HG03457 (cell line): ENCODE results near the gene ZBTB40.

ENCODE experiments used
- ATAC-seq: cut with Tn5 transposase; IDR thresholded peaks from one replicate; pipeline ENCODE4 v1.9.1; 2021; ENCODE audit warnings: moderate number of reproducible peaks; ENCODE audit not compliant: unreplicated experiment

Gene ZBTB40

DNA sequence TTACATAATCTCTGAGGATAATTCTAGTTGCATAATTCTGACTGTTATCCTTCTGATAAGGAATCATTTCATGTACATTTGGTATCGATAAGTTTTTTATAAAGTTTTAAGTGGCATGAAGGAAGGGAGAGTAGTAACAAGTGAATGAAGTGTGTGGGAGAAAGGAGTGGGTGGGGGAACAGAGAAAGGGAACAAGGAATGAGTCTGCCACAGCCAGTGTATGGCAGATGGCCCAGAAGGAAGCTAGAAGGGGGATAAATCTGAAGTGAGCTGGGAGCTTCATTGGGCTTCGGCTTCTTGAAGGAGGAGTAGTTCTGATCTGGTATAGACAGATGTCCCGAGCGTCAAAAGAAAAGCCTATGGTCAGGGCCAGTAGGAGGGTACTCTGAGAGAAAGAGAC lies 18.6 kb downstream of the ZBTB40 start:
- ATAC-seq: no peak

GRCh38 chr1:22471078-22471477 lies 19.4 kb downstream of the ZBTB40 start:
- ATAC-seq: no peak

DNA sequence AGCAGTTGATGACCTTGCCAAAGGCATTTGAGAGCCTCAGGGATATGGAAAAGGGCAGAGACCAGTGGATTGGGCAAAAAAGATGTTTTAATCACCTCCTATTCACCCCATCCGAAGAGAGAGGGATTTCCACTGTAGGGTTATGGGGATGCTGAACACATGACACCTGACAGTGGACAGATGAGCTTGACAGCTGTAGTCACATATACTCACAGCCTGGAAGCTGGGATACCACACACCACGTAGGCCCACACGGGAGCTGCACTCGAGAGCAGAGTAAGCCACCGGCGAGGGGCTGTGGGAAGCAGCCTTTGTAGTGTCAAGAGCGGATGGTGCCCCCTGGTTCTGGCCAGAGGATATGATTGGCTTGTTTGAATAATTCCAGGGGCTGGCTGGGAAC lies 20.0 kb downstream of the ZBTB40 start:
- no peak for ATAC-seq

DNA sequence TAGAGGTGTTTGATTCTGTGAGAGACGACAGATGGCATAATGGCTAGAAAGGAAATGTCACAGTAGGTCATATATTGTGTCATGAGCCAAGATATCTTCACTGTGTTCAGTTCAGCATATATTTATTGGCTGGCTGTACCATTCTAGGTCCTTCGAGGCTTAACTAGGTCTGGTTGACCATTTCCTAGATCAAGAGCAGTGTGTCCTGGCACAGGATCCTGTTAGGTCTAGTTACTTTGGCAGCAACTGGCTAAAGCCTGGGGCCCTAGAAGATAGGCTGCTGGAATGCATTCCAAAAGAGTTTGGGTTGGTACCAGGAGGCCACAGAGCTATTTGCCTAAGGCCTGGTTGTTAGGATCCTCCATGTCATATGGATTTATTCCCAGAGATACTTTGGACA lies 20.9 kb downstream of the ZBTB40 start:
- no peak for ATAC-seq

- no peak for ATAC-seq
These were observed 22.3 kb downstream of the ZBTB40 start for GRCh38 chr1:22473952-22474351.

GRCh38 chr1:22476566-22476965 lies 24.9 kb downstream of the ZBTB40 start:
- ATAC-seq: no peak

GRCh38 chr1:22483121-22483520 lies 31.5 kb downstream of the ZBTB40 start:
- no peak for ATAC-seq

GRCh38 chr1:22484706-22485345 lies 33.2 kb downstream of the ZBTB40 start:
- no peak for ATAC-seq

DNA sequence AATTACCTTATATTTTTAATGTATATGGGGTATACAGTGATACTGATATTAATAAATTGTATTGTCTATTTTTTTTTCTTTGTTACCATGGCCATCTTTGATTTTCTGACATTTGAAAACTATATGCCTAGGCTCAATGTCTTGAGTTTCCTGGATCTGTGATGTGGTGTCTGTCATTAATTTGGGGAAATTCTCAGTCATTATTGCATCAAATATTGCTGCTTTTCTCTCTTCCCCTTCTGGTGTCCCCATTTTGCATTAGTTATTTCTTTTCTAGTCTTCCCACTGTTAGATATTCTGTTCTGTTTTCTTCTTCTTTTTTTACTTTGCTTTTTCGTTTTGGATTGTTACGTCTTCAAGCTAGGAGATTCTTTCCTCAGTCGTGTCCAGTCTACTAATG lies 33.8 kb downstream of the ZBTB40 start:
- ATAC-seq: no peak

GRCh38 chr1:22487781-22488180 lies 36.1 kb downstream of the ZBTB40 start:
- ATAC-seq: no peak

DNA sequence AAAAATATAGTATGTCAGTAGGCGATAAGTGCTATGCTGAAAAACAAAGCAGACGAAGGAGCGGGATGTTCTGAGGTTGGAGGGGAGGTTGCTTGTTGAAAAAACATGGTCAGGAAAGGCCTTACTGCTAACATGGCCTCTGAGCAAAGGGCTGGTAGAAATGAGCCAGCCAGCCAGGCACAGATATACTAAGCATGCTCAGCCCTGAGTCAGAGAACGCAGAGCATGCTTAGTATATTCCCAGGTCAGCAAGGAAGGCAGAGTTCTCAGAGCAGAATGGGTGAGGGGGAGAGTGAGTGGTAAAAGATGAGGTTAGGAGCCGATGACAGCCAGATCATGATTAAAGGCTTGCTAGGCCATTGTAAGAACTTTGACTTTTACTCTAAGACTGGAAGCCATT lies 36.7 kb downstream of the ZBTB40 start:
- no peak for ATAC-seq

DNA sequence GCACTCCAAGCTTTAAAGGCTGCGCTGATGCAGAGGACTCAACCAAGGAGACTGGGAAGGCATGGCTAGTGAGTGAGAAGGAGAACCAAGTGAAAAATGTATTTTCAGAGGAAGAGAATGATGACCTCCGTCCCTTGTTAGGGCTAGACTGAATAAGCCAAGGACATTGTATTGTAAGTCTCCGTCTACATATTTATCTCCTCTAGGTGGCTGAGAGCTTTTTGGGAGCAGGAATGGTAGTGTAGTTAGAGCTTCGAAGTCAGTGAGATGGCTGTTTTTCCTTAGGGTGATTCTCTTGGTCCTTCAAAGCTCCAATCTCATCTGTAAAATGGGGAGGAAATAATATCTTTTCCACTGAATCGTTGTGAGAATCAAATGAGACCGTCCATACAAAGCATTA lies 37.6 kb downstream of the ZBTB40 start:
- no peak for ATAC-seq

DNA sequence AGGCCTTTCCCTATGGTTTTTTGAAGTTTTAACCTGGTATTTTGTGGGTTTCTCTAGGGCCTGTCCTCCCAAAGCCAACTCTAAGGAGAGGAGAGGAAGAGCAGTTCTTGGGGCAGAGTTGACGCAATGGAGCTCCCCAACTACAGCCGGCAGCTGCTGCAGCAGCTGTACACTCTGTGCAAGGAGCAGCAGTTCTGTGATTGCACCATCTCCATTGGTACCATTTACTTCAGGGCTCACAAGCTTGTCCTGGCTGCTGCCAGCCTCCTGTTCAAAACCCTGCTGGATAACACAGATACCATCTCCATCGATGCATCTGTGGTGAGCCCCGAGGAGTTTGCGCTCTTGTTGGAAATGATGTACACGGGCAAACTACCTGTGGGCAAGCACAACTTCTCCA lies 38.2 kb downstream of the ZBTB40 start:
- ATAC-seq: no peak

GRCh38 chr1:22490309-22490708 lies 38.7 kb downstream of the ZBTB40 start:
- no peak for ATAC-seq

DNA sequence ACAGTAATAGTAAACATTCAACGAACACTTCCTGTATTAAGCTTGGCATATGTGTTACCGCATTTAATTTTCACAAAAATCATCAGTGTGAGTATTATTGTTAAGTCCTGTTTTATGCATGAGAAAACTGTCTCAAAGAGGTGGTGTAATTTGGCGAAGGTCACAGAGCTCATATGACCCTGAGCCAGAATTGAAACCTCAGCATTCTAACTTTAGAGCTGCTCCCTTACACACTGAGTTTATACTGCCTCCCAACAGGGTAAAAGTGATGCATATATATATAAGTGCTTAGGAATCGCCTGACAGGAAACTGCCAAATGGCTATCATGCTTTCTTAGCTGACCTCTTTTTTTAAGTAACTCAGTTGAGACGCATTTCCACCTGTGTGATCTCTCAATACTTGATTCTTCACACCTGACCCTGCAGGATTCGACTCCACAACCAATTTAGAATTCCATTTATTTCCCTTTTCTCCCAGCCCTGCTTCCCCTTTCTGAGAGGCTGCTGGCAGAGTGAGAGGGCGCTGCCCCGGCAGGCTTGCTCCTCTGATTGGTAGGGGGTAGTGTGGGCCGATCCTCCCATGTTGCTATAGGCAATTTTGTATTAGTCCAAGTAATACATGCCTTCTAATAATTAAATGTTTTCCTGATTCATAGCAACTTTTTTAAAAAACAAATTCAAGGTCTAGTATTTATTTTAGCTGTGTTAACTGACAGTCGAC lies 40.5 kb downstream of the ZBTB40 start:
- ATAC-seq: no peak

GRCh38 chr1:22494144-22494543 lies 42.5 kb downstream of the ZBTB40 start:
- no peak for ATAC-seq

DNA sequence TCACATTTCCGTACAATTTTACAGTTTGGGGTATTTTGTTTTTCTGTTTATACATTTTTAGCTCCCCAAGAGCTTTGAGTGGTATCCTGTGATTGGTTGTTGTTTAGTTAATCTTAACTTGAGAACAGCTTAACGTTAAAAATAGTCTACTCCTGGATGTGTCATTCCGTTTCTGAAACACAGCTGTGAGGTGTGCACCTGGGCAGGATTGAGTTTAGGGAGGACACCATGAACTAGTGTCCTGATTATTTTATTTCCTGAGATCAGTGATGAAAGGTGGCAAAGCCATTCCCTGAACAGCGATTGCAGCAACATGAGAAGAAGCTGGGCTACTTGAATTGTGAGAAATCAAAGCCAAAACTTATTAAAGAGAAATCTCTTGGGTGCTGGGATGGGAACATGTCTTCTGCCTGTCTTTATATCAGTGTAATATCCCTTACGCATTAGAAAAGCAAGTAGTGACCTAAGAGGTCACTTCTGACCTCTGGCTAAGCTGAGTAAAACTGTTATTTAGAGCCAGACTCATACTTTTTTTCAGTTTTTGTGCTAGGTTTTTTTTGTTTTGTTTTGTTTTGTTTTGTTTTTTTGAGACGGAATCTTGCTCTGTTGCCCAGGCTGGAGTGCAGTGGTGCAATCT lies 43.4 kb downstream of the ZBTB40 start:
- ATAC-seq: no peak

GRCh38 chr1:22496536-22497160 lies 45.0 kb downstream of the ZBTB40 start:
- ATAC-seq: no peak

- ATAC-seq: no peak
These were observed 46.8 kb downstream of the ZBTB40 start for GRCh38 chr1:22498463-22498862.

- ATAC-seq: no peak
These were observed 48.4 kb downstream of the ZBTB40 start for GRCh38 chr1:22500058-22500457.

DNA sequence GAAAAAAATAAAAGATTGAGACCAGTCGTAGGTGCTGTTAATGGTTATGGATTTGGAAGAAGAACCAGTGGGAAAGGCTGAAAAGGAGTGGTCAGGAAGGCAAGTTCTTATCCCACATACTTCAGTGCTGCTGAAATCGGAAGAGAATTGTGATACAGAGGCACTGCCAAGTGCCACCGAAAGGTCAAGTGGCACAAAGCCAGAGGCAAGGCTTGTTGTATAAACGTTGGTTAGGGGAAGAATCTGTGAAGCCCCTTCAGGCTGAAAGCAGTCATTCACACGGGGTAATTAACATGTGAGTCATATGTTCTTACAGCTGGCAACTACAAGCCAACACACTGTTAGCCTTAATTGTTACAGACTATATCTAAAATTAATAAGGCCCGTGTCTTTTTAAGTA lies 48.8 kb downstream of the ZBTB40 start:
- no peak for ATAC-seq

GRCh38 chr1:22502202-22502601 lies 50.6 kb downstream of the ZBTB40 start:
- ATAC-seq: no peak
